WTC11 (cell line): ENCODE data around the gene GAB2. TPM values are rescaled to one million over a fixed set of nuclear protein-coding genes. Genes with fewer than 3 reads are reported as not detected.

Experiments used
- ATAC-seq: fragments of 200-7000 bp; cut with Tn5 transposase; 2 replicates; pipeline ENCODE4 v1.10.0; 2021; ENCODE audit warnings: mild to moderate bottlenecking, moderate library complexity
- CTCF ChIA-PET: fragments of 300-600 bp; sonication (Branson Sonifier 250); formaldehyde crosslinking; loops from one replicate; lab custom pipeline; 2021; ENCODE audit warnings: antibody characterized with exemption; lab: Charles Lee
- POLR2A ChIA-PET: fragments of 350-600 bp; sonication (Branson Sonifier 250); formaldehyde crosslinking; loops from one replicate; lab custom pipeline; 2021; ENCODE audit warnings: antibody characterized with exemption; lab: Charles Lee
- DNase-seq: peaks from one replicate; pipeline ENCODE4 v3.0.0; 2021; ENCODE audit warnings: low spot score
- H3K27ac Mint-ChIP-seq: 2 replicates; pipeline ENCODE4 v1.8.0; 2021; ENCODE audit warnings: mixed read lengths
- H3K27me3 Mint-ChIP-seq: 2 replicates; pipeline ENCODE4 v1.8.0; 2021; ENCODE audit warnings: low read depth, mild to moderate bottlenecking, moderate library complexity, mixed read lengths
- H3K36me3 Mint-ChIP-seq: 2 replicates; pipeline ENCODE4 v1.8.0; 2021; ENCODE audit warnings: mixed read lengths
- H3K4me1 Mint-ChIP-seq: 2 replicates; pipeline ENCODE4 v1.8.0; 2022; ENCODE audit warnings: mixed read lengths
- H3K4me3 Mint-ChIP-seq: 2 replicates; pipeline ENCODE4 v1.8.0; 2021; ENCODE audit warnings: mild to moderate bottlenecking, moderate library complexity, mixed read lengths
- H3K9me3 Mint-ChIP-seq: 2 replicates; pipeline ENCODE4 v1.8.0; 2021; ENCODE audit warnings: mixed read lengths
- ATF3 ChIP-seq: sonication (generic); formaldehyde crosslinking; conservative IDR thresholded peaks from 2 replicates; pipeline ENCODE4 v1.8.1; 2022; ENCODE audit warnings: mild to moderate bottlenecking, missing genetic modification reagents
- CBFB ChIP-seq: sonication (generic); formaldehyde crosslinking; IDR thresholded peaks from 2 replicates; pipeline ENCODE4 v1.8.1; 2022; ENCODE audit warnings: mild to moderate bottlenecking, low read depth, missing genetic modification reagents
- CREB1 ChIP-seq: sonication (generic); formaldehyde crosslinking; IDR thresholded peaks from 2 replicates; pipeline ENCODE4 v1.8.0; 2023; ENCODE audit warnings: mild to moderate bottlenecking, missing genetic modification reagents
- E2F4 ChIP-seq: sonication (generic); formaldehyde crosslinking; IDR thresholded peaks from 2 replicates; pipeline ENCODE4 v1.8.1; 2022; ENCODE audit warnings: low read depth, mild to moderate bottlenecking, moderate library complexity, missing genetic modification reagents, borderline replicate concordance
- ERG ChIP-seq: fragments of 250-450 bp; sonication (Bioruptor Pico); IDR thresholded peaks from 2 replicates; pipeline ENCODE4 v1.8.0; 2021; ENCODE audit warnings: mild to moderate bottlenecking
- ESRRA ChIP-seq: sonication (generic); formaldehyde crosslinking; IDR thresholded peaks from 2 replicates; pipeline ENCODE4 v1.8.1; 2022; ENCODE audit warnings: mild to moderate bottlenecking, missing genetic modification reagents, borderline replicate concordance
- FOXP4 ChIP-seq: sonication (generic); formaldehyde crosslinking; IDR thresholded peaks from 2 replicates; pipeline ENCODE4 v1.8.0; 2022; ENCODE audit warnings: mild to moderate bottlenecking, missing genetic modification reagents
- GABPB1 ChIP-seq: sonication (generic); formaldehyde crosslinking; IDR thresholded peaks from 2 replicates; pipeline ENCODE4 v1.8.1; 2023; ENCODE audit warnings: mild to moderate bottlenecking, missing genetic modification reagents
- IRF1 ChIP-seq: sonication (generic); formaldehyde crosslinking; IDR thresholded peaks from 2 replicates; pipeline ENCODE4 v1.8.0; 2023; ENCODE audit warnings: missing genetic modification reagents
- IRF2 ChIP-seq: sonication (generic); formaldehyde crosslinking; IDR thresholded peaks from 2 replicates; pipeline ENCODE4 v1.8.0; 2022; ENCODE audit warnings: low read depth, missing genetic modification reagents, borderline replicate concordance
- JAZF1 ChIP-seq: fragments of 250-450 bp; sonication (Bioruptor Pico); IDR thresholded peaks from 2 replicates; pipeline ENCODE4 v1.9.0; 2021; ENCODE audit warnings: moderate library complexity, mild to moderate bottlenecking, inconsistent platforms
- KAT7 ChIP-seq: sonication (generic); formaldehyde crosslinking; IDR thresholded peaks from 2 replicates; pipeline ENCODE4 v1.8.1; 2023; ENCODE audit warnings: missing genetic modification reagents, mild to moderate bottlenecking, borderline replicate concordance
- PRRX2 ChIP-seq: fragments of 250-450 bp; sonication (Bioruptor Pico); IDR thresholded peaks from 2 replicates; pipeline ENCODE4 v1.8.0; 2021; ENCODE audit warnings: mild to moderate bottlenecking
- RELA ChIP-seq: sonication (generic); formaldehyde crosslinking; IDR thresholded peaks from 2 replicates; pipeline ENCODE4 v1.8.1; 2022; ENCODE audit warnings: missing genetic modification reagents, mild to moderate bottlenecking, borderline replicate concordance
- SOX15 ChIP-seq: fragments of 250-450 bp; sonication (Bioruptor Pico); IDR thresholded peaks from 2 replicates; pipeline ENCODE4 v1.9.0; 2021; ENCODE audit warnings: mild to moderate bottlenecking
- SP1 ChIP-seq: sonication (generic); formaldehyde crosslinking; conservative IDR thresholded peaks from 2 replicates; pipeline ENCODE4 v1.8.1; 2022; ENCODE audit warnings: missing genetic modification reagents
- TP53 ChIP-seq: sonication (generic); formaldehyde crosslinking; IDR thresholded peaks from 2 replicates; pipeline ENCODE4 v1.8.1; 2023; ENCODE audit warnings: mild to moderate bottlenecking, missing genetic modification reagents
- ZNF138 ChIP-seq: sonication (generic); formaldehyde crosslinking; conservative IDR thresholded peaks from 2 replicates; pipeline ENCODE4 v1.8.1; 2022; ENCODE audit warnings: mild to moderate bottlenecking, moderate library complexity, missing genetic modification reagents
- ZNF263 ChIP-seq: sonication (generic); formaldehyde crosslinking; IDR thresholded peaks from 2 replicates; pipeline ENCODE4 v1.8.1; 2022; ENCODE audit warnings: low read depth, mild to moderate bottlenecking, moderate library complexity, missing genetic modification reagents
- total RNA-seq: library from RNA; stranded (reverse); gene quantifications from 3 replicates; pipeline ENCODE4 v1.2.3, GENCODE V29; 2021

Gene GAB2
- total RNA-seq, 1 experiment from 2014 or later: 10.6 TPM

GRCh38 chr11:78313898-78314297 is 103.7 kb downstream of the GAB2 start:
- Mint-ChIP-seq H3K36me3 (no peaks in the 10 kb centered on the region), H3K9me3 (peaks cover 9% of the 10 kb centered on the region), H3K4me3 (no peak overlapping the region), H3K27ac (no peak overlapping the region), H3K27me3 (no peaks in the 10 kb centered on the region), H3K4me1 (peaks cover 5% of the 10 kb centered on the region)
- ATAC-seq: no peak
- TF ChIP-seq E2F4 (CRISPR knock-in tag): no peak
- TF ChIP-seq IRF2 (CRISPR knock-in tag): no peak
- TF ChIP-seq RELA: no peak
- TF ChIP-seq KAT7 (CRISPR knock-in tag): no peak
- no peak for TF ChIP-seq PRRX2 (CRISPR knock-in tag)
- TF ChIP-seq ZNF138 (CRISPR knock-in tag): no peak
- no peak for TF ChIP-seq JAZF1 (CRISPR knock-in tag)
- TF ChIP-seq SOX15 (CRISPR knock-in tag): no peak
- TF ChIP-seq ESRRA (CRISPR knock-in tag): no peak
- TF ChIP-seq FOXP4 (CRISPR knock-in tag): no peak
- ChIA-PET POLR2A (no interaction called here), CTCF (no interaction called here)
- DNase-seq: no peak

GRCh38 chr11:78313181-78313795 is 104.3 kb downstream of the GAB2 start:
- peaks cover 3% of the 10 kb centered on the region for H3K4me1 Mint-ChIP-seq
- H3K27ac Mint-ChIP-seq: no peak overlapping the region
- POLR2A ChIA-PET: no interaction called here
- no peak overlapping the region for H3K4me3 Mint-ChIP-seq
- DNase-seq (no peak), ATAC-seq (no peak)
- H3K27me3 Mint-ChIP-seq: no peaks in the 10 kb centered on the region
- no peaks in the 10 kb centered on the region for H3K36me3 Mint-ChIP-seq
- no peak for TF ChIP-seq ERG (CRISPR knock-in tag)
- no peak for TF ChIP-seq SP1 (CRISPR knock-in tag)
- no peak for TF ChIP-seq TP53 (CRISPR knock-in tag)
- TF ChIP-seq ZNF263: no peak
- no peak for TF ChIP-seq CREB1 (CRISPR knock-in tag)
- no peak for TF ChIP-seq ATF3 (CRISPR knock-in tag)
- no peak for TF ChIP-seq GABPB1
- no peak for TF ChIP-seq FOXP4 (CRISPR knock-in tag)
- TF ChIP-seq CBFB (CRISPR knock-in tag): no peak
- TF ChIP-seq IRF1 (CRISPR knock-in tag): no peak
- H3K9me3 Mint-ChIP-seq: peaks cover 9% of the 10 kb centered on the region
- CTCF ChIA-PET: no interaction called here
